Sigmoid colon (tissue), 4 donors: Measurements from ENCODE around the gene MLH3.

Experiments used
- CTCF ChIP-seq, 4 experiments: fragments of 450-650 bp in 3 of 4; fragments of 200-600 bp in 1 of 4; IDR thresholded peaks; one replicate each; pipeline ENCODE4 v1.5.1; 2016 to 2019; ENCODE audit warnings: antibody characterized with exemption in 4 of 4, mild to moderate bottlenecking in 3 of 4, moderate library complexity in 2 of 4
- EP300 ChIP-seq, 4 donors: sonication (generic); formaldehyde crosslinking; IDR thresholded peaks; one replicate each; pipeline ENCODE4 v1.6.1; 2017; ENCODE audit warnings: antibody characterized with exemption in 4 of 4
- POLR2A ChIP-seq, 2 donors: fragments of 450-650 bp; IDR thresholded peaks; one replicate each; pipeline ENCODE4 v1.6.1; 2016; ENCODE audit warnings: antibody characterized with exemption in 2 of 2, mild to moderate bottlenecking in 2 of 2, moderate library complexity in 2 of 2
- POLR2AphosphoS5 ChIP-seq, 4 donors: sonication (generic); formaldehyde crosslinking; IDR thresholded peaks; one replicate each; pipeline ENCODE4 v1.6.1; 2017; ENCODE audit warnings: antibody characterized with exemption in 4 of 4

GRCh38 chr14:75001261-75001660, 50.0 kb downstream of the MLH3 start:
- TF ChIP-seq CTCF (IDR thresholded peaks at IDR 0.05) = no peak
- TF ChIP-seq POLR2A (IDR thresholded peaks at IDR 0.05) = no peak
- no peak for TF ChIP-seq EP300 (IDR thresholded peaks at IDR 0.05)
- no peak for TF ChIP-seq POLR2AphosphoS5 (IDR thresholded peaks at IDR 0.05)
